Activated CD8-positive, alpha-beta memory T cell treated with anti-CD3 and anti-CD28 coated beads for 36 hours (primary cell): ENCODE measurements around the gene OLFML2A. TPM values are rescaled to one million over a fixed set of nuclear protein-coding genes. Genes with fewer than 3 reads are reported as not detected.

Experiments used
- CTCF ChIA-PET: fragments of 350-600 bp; sonication (Branson Sonifier 250); formaldehyde crosslinking; loops from one replicate; lab custom pipeline; 2021; ENCODE audit warnings: antibody characterized with exemption; lab: Charles Lee
- POLR2A ChIA-PET: fragments of 350-600 bp; sonication (Branson Sonifier 250); formaldehyde crosslinking; loops from one replicate; lab custom pipeline; 2021; ENCODE audit warnings: antibody characterized with exemption; lab: Charles Lee
- total RNA-seq, 2 experiments: library from RNA; stranded (reverse); gene quantifications; one replicate each; pipeline ENCODE4 v1.2.3, GENCODE V29; 2021

OLFML2A gene
- total RNA-seq, 2 experiments from 2014 or later = 0.04 TPM; not detected in 1

- POLR2A ChIA-PET = interaction anchor here (1.0 to 1.4 kb wide), 3 partner anchors 9 to 388 kb away, joined by 3 to 4 read pairs (median 4); partner anchors contain the start of genes ARPC5L and HSPA5
- CTCF ChIA-PET = interaction anchor here (0.6 to 19.3 kb wide), 22 partner anchors 8 to 384 kb away, joined by 3 to 346 read pairs (median 4); partner anchors contain the start of genes NR6A1 and OLFML2A
Observed at GRCh38 chr9:124853605-124854143, 76.7 kb downstream of the OLFML2A start.

DNA sequence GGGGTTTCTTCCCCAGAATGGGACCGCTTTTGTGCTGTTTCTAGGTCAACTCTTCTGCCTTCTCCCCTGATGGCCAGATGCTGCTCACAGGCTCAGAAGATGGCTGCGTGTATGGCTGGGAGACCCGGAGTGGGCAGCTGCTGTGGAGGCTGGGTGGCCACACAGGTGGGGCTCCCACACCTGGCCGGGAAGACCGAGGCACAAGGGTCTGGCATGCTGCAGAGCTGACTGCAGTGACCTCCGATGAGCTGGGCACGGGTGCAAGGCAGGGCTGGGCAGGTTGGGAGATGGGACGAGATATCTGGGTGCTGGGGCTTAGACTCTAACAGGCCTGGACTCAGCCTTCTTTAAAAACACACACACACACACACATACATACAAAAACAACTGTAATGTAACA is 77.2 kb downstream of the OLFML2A start:
- ChIA-PET POLR2A (interaction anchor here (1.4 to 2.0 kb wide), 2 partner anchors 15 to 81 kb away, joined by 3 to 7 read pairs; no protein-coding TSS in a partner anchor), CTCF (interaction anchor here (1.0 to 19.3 kb wide), 12 partner anchors 9 to 297 kb away, joined by 3 to 346 read pairs (median 8); partner anchors contain the start of genes NR6A1 and OLFML2A)

GRCh38 chr9:124854822-124855221 is 77.9 kb downstream of the OLFML2A start:
- POLR2A ChIA-PET = interaction anchor here (0.6 to 2.0 kb wide), 2 partner anchors 14 to 174 kb away, joined by 4 to 7 read pairs; no protein-coding TSS in a partner anchor
- CTCF ChIA-PET = interaction anchor here (0.6 to 19.3 kb wide), 5 partner anchors 18 to 1666 kb away, joined by 5 to 346 read pairs (median 16); partner anchors contain the start of genes NR6A1 and OLFML2A

- ChIA-PET POLR2A (interaction anchor here (0.5 to 2.0 kb wide), 3 partner anchors 13 to 91 kb away, joined by 3 to 7 read pairs (median 4); no protein-coding TSS in a partner anchor), CTCF (interaction anchor here (1.9 to 19.3 kb wide), 2 partner anchors 39 to 81 kb away, joined by 5 to 346 read pairs; partner anchors contain the start of genes NR6A1 and OLFML2A)
Observed at GRCh38 chr9:124855566-124855943, 78.6 kb downstream of the OLFML2A start.

- POLR2A ChIA-PET = interaction anchor here (0.5 to 2.0 kb wide), 5 partner anchors 13 to 106 kb away, joined by 3 to 7 read pairs (median 4); no protein-coding TSS in a partner anchor
Observed at GRCh38 chr9:124855944-124856765, 79.2 kb downstream of the OLFML2A start.

GRCh38 chr9:124857533-124858162 is 80.7 kb downstream of the OLFML2A start:
- ChIA-PET POLR2A (interaction anchor here (1.0 to 5.2 kb wide), 2 partner anchors 12 to 85 kb away, joined by 4 to 57 read pairs; no protein-coding TSS in a partner anchor), CTCF (interaction anchor here (0.6 to 19.3 kb wide), 3 partner anchors 11 to 284 kb away, joined by 4 to 346 read pairs (median 4); partner anchors contain the start of genes NR6A1 and OLFML2A)

More at GRCh38 chr9:124855944-124856765, 79.2 kb downstream of the OLFML2A start:
- CTCF ChIA-PET = interaction anchor here (0.6 to 19.3 kb wide), 4 partner anchors 9 to 82 kb away, joined by 3 to 346 read pairs (median 4); partner anchors contain the start of genes NR6A1 and OLFML2A

- CTCF ChIA-PET = interaction anchor here (0.6 to 19.3 kb wide), 2 partner anchors 84 to 284 kb away, joined by 4 to 346 read pairs; partner anchors contain the start of genes NR6A1 and OLFML2A
- POLR2A ChIA-PET = interaction anchor here (0.7 to 5.2 kb wide), 3 partner anchors 11 to 86 kb away, joined by 3 to 57 read pairs (median 4); no protein-coding TSS in a partner anchor
Observed at GRCh38 chr9:124858330-124859046, 81.6 kb downstream of the OLFML2A start.

DNA sequence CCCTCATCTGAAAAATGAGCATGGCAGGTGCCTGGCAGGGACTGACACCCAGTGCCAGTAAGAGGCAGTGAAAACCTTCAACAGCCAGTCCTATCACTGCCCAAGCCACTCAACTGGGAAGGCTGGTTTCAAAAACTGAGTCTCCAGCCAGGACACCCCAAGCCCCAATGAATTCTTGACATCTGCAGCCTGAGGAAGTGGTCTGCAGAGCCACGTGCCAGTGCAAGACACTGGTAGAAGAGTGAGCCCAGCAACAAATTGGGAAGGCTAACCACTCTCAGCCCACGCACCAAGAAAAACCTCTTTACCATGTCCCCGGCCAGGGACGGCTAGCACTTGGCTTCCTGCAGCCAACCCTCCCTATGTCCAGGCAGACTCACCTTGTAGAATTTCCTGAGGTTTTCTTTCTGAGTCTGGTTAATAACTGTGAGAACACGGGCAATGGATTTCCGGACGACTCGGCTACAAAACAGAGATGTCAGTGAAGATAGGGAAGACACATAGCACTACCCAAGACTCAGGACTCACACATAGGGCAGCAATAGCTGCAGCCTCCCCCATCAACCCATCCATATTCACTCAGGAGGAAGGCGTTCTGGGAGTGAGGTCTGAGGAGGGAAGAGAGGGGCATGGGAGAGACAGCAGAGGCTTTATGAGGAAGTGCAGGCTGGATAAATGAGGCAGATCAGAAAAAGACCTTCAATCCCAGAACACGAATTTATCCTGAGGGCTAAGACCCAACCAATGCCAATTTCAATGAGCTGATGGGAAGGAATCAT is 83.1 kb downstream of the OLFML2A start:
- ChIA-PET POLR2A (interaction anchor here (0.7 to 5.2 kb wide), 7 partner anchors 10 to 381 kb away, joined by 3 to 57 read pairs (median 3); no protein-coding TSS in a partner anchor), CTCF (interaction anchor here (1.2 to 19.3 kb wide), 4 partner anchors 10 to 86 kb away, joined by 4 to 346 read pairs (median 6); partner anchors contain the start of genes NR6A1 and OLFML2A)

GRCh38 chr9:124860582-124861341 is 83.8 kb downstream of the OLFML2A start:
- ChIA-PET CTCF (interaction anchor here (0.9 to 19.3 kb wide), 6 partner anchors 8 to 86 kb away, joined by 4 to 346 read pairs (median 4); partner anchors contain the start of genes NR6A1, OLFML2A and WDR38), POLR2A (interaction anchor here (0.6 to 5.2 kb wide), 10 partner anchors 9 to 381 kb away, joined by 3 to 57 read pairs (median 3); no protein-coding TSS in a partner anchor)

GRCh38 chr9:124861342-124862229 is 84.7 kb downstream of the OLFML2A start, which contains the start of the genes ARPC5L and RPL35:
Gene ARPC5L (plus strand): TSS chr9:124862130. CDS start chr9:124869291, 7,161 bp downstream.
Gene RPL35 (minus strand): TSS chr9:124861957. CDS start chr9:124861912, 45 bp downstream.
- POLR2A ChIA-PET = interaction anchor here (0.6 to 5.2 kb wide), 13 partner anchors 8 to 380 kb away, joined by 3 to 57 read pairs (median 4); partner anchors contain the start of genes HSPA5, NR6A1 and WDR38
- CTCF ChIA-PET = interaction anchor here (0.9 to 19.3 kb wide), 9 partner anchors 8 to 87 kb away, joined by 3 to 346 read pairs (median 4); partner anchors contain the start of genes NR6A1, OLFML2A and WDR38

DNA sequence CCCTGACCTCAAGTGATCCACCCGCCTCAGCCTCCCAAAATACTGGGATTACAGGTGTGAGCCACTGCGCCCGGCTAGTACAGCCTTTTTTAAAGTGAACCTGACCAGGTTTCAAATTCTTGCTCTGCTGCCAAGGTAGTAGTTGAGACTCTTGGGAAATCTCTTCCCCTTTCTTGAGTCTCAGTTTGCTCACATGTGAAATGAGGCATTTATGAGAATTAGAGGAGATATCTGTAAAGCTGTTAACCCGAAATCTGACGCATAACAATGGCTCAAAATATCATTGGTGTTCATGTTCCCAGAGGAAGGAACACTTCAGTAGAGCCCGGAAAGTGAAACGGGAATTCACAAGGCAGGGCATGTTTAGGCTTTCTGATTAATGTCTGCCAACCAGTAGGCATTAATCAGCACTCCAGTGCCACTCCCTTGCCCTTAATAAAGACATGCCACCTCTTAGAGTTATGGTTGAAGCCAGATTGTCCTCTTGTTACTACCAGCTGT is 86.5 kb downstream of the OLFML2A start:
- CTCF ChIA-PET = interaction anchor here (1.4 to 19.3 kb wide), 3 partner anchors 10 to 89 kb away, joined by 3 to 346 read pairs (median 10); partner anchors contain the start of genes NR6A1, OLFML2A and WDR38
- POLR2A ChIA-PET = interaction anchor here (3.6 kb wide), 1 partner anchor 10 kb away, joined by 44 read pairs; no protein-coding TSS in a partner anchor
